Activated T-cell treated with anti-CD3 and anti-CD28 coated beads, Interleukin-2, amount 50 U/mL, for 72 hours (primary cell): ENCODE results near the gene COQ2. TPM values are rescaled to one million over a fixed set of nuclear protein-coding genes. Genes with fewer than 3 reads are reported as not detected.

Source experiments
- ATAC-seq, 2 donors: fragments of 150-1000 bp; cut with Tn5 transposase; replicated peaks in 1 of 2; 2 replicates each; pipeline ENCODE4 v1.10.0; 2021; ENCODE audit warnings: moderate library complexity in 2 of 2, mild to moderate bottlenecking in 1 of 2
- DNase-seq, 2 donors: peaks; one replicate each; pipeline ENCODE4 v3.0.0; 2021 to 2022; ENCODE audit warnings: mixed read lengths in 1 of 2
- H3K27ac Mint-ChIP-seq: one replicate; pipeline ENCODE4 v1.8.0; 2022; ENCODE audit warnings: mild to moderate bottlenecking, moderate library complexity, mixed read lengths
- H3K27me3 Mint-ChIP-seq: one replicate; pipeline ENCODE4 v1.8.0; 2022; ENCODE audit warnings: low read depth, mixed read lengths
- H3K36me3 Mint-ChIP-seq, 2 donors: one replicate each; pipeline ENCODE4 v1.8.0; 2022; ENCODE audit warnings: mixed read lengths in 2 of 2, mild to moderate bottlenecking in 1 of 2; ENCODE audit not compliant: insufficient read depth in 2 of 2
- H3K4me1 Mint-ChIP-seq: one replicate; pipeline ENCODE4 v1.8.0; 2022; ENCODE audit warnings: low read depth, mixed read lengths
- H3K4me3 Mint-ChIP-seq, 2 donors: one replicate each; pipeline ENCODE4 v1.8.0; 2022; ENCODE audit warnings: mild to moderate bottlenecking in 2 of 2, mixed read lengths in 2 of 2, moderate library complexity in 2 of 2
- H3K9me3 Mint-ChIP-seq, 2 donors: one replicate each; pipeline ENCODE4 v1.8.0; 2022; ENCODE audit warnings: mixed read lengths in 2 of 2
- total RNA-seq, 2 donors: library from RNA; stranded (reverse); gene quantifications; one replicate each; pipeline ENCODE4 v1.2.3, GENCODE V29; 2022

COQ2 gene
- total RNA-seq, 2 donors from 2014 or later = 15.9 to 19.4 TPM

DNA sequence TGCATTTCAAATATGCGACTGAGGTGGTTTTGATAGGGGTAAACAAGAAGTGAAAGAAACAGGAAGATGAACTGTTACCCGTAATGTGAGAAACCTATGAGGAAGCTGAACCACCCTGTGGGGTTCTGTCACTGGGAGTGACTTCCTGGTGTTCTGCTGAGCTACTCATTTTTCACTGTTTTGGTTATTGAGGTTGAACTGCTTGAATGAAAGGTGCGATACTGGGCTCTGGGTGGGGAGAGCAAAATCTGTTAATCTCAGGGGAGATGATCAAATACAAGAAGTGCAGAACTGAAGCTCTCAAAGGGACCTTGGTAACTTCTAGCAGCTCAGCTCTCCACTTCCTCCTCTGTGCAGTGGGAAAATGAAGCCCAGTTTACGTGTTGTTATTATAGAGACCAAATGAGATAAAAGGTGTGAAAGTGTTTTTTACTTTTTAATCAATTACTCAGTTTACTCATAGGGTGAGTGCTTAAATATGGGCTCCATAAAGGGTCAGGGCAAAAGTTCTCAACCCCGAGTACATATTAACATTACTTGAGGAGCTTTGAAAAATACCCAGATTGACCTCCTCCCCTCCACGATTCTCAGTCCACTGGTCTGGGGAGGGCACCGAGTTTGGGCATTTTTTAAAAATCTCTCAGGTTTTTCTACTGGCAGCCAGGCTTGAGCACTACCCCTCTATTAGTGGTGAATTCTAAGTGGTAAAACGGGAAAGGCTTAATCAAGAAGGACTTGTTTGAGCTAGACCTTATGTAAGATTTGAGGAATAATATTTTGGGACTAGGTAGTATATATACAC, 66.7 kb downstream of the COQ2 start:
- Mint-ChIP-seq H3K36me3 (peaks cover 4 to 15% of the 10 kb centered on the region in 2 donors), H3K27ac (peak overlapping the region; percentile 97), H3K4me1 (peaks cover 73% of the 10 kb centered on the region), H3K27me3 (no peaks in the 10 kb centered on the region), H3K9me3 (peaks cover 0 to 2% of the 10 kb centered on the region in 2 donors), H3K4me3 (peak overlapping the region; percentile 71 to 85)
- DNase-seq = peak; percentile 66 to 71
- ATAC-seq = peak; percentile 85 to 88

DNA sequence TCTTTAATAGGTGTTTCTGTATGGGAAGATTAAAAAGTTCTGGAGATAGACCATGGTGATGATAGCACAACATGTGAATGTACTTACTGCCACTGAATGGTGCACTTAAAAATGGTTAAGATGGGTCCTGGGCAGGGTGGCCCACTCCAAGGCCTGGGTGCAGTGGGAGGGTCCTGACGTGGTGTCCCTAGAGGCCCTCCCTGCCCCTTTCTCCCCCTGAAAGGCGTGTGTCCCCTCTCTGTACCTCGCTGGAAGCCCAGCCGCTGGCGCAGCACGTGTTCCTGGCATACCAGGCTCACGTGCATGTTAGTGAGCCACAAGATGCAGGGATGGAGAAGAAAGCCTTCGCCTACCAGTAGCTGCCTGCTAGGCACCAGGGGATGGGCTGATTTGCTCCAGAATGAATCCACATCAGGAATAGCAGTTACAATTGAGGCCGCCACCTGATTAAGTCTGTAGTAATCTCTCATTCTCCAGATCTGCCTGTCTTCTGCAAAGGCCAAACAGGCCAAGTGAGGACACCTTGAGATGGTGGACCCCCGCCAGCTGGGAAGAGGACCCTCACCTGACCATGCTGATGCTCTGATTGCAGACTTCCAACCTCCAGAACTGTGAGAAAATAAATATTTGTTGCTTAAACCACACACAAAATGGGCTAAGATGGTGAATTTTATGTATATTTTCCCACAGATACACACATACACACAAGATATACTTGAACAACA, 67.5 kb downstream of the COQ2 start:
- Mint-ChIP-seq H3K36me3 (peaks cover 4 to 15% of the 10 kb centered on the region in 2 donors), H3K9me3 (peaks cover 0 to 2% of the 10 kb centered on the region in 2 donors), H3K4me3 (peak overlapping the region; percentile 71 to 85), H3K27me3 (no peaks in the 10 kb centered on the region), H3K27ac (peak overlapping the region; percentile 97), H3K4me1 (peaks cover 75% of the 10 kb centered on the region)
- DNase-seq (no peak), ATAC-seq (no peak)

DNA sequence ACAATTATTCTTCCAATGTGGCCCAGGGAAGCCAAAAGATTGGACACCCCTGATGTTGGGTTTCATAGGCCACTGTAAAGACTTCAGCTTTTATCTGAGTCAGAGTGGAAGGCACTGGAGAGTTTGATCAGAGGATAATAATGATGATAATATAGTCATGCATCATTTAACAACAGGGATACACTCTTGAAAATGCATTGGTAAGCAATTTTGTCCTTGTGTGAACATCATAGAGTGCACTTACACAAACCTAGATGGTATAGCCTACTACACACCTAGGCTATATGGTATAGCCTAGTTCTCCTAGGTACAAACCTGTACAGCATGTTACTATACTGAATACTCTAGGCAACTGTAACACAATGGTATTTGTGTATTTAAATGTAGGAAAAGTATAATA, 70.5 kb downstream of the COQ2 start:
- ATAC-seq (no peak), DNase-seq (no peak)
- Mint-ChIP-seq H3K9me3 (peaks cover 0 to 2% of the 10 kb centered on the region in 2 donors), H3K4me1 (peaks cover 70% of the 10 kb centered on the region), H3K4me3 (no peak overlapping the region), H3K27me3 (peaks cover 2% of the 10 kb centered on the region), H3K36me3 (peaks cover 4 to 15% of the 10 kb centered on the region in 2 donors), H3K27ac (no peak overlapping the region)

Other genes starting within 250 kb of the COQ2 start
- 10 to 100 TPM; 28.9 to 29.3 TPM for gene COPS4, start 249.6 kb downstream of the COQ2 start, total RNA-seq
- gene PLAC8, start 170.1 kb downstream of the COQ2 start, total RNA-seq = 10 to 100 TPM; 48.0 to 49.3 TPM
- 10 to 100 TPM; 12.8 to 15.3 TPM for gene HPSE, start 50.0 kb upstream of the COQ2 start, total RNA-seq
- 10 to 100 TPM; 16.1 to 18.2 TPM for gene HELQ, start 171.0 kb upstream of the COQ2 start, total RNA-seq
- 10 to 100 TPM; 56.2 to 60.9 TPM for gene MRPS18C, start 171.3 kb upstream of the COQ2 start, total RNA-seq
- 10 to 100 TPM; 16.7 to 21.7 TPM for gene ABRAXAS1, start 200.3 kb upstream of the COQ2 start, total RNA-seq